IPS-NIHi7 (cell line): ENCODE results near the gene RHCE.
"Not testable (repeated sequence)": the region's sequence is repeated elsewhere in the genome, so short reads cannot be mapped to it uniquely, and the experiment has no call there.

ENCODE experiments used
- DNase-seq: peaks from one replicate; pipeline ENCODE4 v3.0.0; 2012; ENCODE audit warnings: mixed read lengths; ENCODE audit errors: extremely low spot score

RHCE gene

DNA sequence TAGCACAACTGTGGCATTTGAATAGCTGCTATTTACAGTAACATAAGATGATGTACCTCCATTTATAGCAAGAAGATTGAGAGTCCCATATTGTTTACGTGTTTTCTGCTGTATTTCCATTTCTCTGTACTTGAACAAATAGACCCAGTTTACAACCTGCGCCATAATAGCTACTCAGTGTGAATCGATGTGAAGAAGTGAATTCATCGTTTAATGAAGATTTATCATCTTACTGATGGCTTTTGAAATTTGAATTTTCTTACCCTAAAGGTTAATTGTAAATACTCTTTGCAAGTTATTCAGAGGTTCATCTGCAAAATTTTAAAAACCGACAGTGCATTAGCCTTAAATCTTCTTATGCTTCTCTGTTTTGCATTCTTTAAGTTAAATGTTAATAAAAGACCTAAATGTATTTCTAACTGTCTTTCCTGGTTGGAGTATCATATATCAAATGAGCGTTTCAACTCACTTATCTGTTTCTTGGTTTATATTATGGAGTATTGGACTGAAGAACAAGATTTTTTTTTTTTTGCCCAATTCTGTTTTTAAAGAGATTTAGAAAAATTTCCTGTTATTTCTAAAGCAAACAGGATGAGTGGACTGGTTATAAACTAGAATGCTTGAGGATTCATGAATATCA is 12.2 kb upstream of the RHCE start:
- DNase-seq = no peak

DNA sequence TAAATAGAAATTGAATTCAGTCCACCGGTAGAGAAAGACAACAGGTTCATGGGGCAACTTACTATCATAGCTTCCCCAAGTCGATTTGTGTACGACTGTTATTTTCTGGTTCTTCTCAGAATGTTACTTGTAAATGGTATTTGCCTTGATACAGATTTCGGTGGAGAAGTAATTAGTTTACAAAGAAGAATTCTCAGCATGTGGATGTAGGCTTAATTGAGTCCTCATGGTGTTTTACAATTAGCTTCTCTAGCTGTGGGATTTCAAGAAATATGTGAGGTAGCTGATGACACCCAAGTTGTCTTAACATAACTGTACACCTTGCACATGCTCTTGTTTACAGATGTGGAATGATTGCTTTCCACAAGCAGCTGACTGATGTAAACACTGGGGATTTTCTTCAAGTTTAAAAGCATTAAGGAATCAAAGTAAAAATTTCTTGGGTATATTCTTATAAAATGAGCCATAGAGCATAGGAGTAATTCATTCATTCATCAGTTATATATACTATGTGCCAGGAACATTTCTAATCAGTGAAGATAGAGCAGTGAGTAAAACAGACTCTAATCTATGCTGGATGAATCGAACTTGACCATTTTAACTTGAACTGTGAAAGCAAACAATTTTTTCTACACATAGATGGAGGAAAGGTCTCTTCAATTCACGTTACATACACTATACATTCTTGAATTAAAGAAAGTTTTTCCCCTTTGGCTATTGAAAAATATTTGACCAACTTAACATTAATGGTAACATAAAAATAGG is 11.5 kb upstream of the RHCE start:
- no peak for DNase-seq

DNA sequence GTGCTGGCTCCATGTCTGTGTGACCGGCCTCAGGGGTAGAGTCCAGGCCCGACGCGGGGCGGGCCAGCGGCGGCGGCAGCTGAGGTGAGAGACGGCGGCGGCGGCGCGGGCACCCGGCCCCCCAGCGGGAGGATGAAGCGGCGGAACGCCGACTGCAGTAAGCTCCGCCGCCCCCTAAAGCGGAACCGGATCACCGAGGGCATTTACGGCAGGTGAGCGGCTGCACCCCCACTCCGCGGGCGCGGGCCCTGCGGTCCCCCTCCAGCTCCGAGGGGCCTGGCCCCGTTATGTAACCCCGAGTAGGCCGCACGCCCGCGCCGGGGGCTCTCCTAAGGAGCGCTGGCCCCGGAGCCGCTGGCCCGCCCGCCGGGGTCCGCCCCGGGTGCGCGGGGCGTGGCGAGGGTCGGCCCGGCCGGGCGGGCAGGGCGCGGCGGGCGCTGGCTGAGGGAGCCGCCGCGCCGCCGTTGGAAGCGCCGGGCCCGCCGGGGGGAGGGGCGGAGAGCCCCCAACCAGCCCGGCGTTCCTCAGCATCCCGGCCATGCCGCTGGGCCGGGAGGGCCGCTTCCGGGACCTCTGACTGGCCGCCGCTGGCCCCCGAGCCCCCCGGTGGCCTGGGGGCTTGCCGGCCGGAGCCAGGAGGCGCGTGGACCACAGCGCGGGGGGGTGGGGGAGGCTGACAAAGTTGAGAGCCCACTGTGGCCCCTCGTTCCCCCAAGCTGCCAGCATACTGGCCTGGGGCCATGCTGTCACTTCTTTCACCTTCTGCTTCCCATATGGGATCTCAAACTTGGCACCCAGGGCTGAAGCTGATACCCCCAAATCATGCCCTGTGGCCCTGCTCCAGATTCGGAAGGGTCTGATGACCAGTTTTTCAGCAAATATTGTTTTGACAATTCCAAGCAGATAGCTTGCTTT is 10.6 kb upstream of the RHCE start:
- DNase-seq = peak; percentile 66

DNA sequence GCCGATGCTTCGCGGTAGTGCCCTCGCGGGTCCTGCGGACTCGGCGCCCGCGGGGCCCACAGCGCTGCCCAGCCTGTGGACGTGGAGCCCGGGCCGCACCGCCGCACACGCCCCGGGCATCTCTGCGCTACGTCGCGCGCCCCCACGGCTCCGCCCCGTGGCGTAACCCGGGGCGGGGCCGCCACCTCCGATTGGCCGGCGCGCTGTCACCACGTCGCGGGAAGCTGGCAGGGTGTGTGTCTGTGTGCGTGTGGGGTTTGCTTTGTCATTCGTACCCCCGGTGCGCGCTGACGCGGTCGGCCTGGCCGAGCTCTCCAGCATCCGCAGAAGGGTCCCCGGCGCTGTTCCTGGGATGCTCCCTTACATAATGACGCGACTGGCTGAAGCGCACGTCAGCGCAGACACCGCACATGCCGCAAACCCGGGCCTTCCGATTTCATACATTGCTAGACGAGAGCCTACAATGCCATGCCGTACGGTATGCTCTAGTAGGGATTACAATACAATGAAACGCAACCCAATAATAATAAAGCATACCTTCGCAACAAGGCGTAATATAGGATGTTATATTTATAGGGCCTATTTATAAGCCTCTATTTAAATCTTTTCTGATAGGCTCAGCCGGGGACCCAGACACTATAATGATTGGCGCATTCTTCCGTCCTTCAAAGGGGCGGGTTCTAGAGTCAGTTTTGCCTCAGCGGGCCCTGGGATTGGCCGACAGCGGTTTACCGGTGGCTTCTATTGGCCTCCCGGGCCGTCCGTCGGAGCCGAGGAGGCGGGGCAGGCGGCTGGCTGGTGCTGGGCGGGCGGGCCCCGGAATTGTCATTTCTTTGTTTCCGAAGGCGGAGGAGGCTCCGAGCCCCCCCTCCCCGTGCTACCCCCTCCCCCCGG is 9.7 kb upstream of the RHCE start, which contains the start of gene MACO1:
MACO1 (plus strand) TSS at position 825 of the 894 bp plus-strand sequence. CDS start 202 bp downstream, outside the sequence.
- DNase-seq = peak; percentile 97

DNA sequence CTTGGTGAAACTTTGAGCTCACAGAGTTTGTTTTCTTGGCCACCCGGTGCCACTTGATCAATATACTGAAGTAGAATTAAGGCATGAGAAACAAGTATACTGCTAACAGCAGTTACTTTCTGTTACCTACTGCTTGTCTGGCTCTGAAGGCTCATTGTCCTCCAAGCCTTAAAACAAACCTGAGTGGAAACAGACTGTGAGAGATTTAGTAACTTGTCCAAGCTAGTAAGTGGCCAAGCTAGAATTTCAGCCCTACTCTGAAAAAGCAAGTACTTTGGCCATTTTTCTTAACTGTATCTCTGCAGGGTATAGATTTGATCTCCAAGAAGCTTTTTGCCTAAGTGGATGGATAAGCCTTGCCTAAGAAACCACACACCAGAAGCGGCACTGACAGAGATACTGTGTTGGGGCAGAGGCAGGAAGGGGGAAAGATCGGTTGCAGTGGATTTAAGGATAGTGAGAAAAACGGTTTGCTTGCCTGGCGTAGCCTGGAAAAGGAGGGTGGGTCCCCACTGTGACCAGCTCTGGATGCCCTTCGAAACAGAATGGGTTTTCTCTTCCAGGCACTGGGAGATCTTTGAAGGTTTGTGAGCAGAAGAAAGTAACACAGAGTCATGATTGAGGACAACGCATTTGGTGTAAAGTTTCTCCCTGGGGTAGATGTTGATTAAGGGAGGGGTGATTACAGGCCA is 8.0 kb upstream of the RHCE start:
- no peak for DNase-seq

DNA sequence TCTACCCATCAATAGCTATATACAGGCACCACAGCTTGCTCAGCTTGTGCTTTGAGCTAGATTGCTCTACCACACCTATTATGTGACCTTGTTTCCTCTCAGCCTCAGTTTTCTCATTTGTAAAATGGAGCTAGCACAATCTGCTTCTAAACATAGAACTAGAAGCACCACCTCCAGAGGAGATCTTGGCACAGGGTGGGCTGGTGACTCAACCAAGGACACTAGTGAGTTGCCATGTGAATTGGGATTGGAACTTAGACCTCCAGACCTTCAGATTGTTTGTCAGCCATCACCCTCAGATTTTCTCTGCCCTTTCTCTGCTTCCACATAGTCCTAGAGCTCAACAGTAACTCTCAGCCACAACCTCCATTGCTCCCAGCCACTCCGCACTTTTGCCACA is 7.1 kb upstream of the RHCE start:
- no peak for DNase-seq

DNA sequence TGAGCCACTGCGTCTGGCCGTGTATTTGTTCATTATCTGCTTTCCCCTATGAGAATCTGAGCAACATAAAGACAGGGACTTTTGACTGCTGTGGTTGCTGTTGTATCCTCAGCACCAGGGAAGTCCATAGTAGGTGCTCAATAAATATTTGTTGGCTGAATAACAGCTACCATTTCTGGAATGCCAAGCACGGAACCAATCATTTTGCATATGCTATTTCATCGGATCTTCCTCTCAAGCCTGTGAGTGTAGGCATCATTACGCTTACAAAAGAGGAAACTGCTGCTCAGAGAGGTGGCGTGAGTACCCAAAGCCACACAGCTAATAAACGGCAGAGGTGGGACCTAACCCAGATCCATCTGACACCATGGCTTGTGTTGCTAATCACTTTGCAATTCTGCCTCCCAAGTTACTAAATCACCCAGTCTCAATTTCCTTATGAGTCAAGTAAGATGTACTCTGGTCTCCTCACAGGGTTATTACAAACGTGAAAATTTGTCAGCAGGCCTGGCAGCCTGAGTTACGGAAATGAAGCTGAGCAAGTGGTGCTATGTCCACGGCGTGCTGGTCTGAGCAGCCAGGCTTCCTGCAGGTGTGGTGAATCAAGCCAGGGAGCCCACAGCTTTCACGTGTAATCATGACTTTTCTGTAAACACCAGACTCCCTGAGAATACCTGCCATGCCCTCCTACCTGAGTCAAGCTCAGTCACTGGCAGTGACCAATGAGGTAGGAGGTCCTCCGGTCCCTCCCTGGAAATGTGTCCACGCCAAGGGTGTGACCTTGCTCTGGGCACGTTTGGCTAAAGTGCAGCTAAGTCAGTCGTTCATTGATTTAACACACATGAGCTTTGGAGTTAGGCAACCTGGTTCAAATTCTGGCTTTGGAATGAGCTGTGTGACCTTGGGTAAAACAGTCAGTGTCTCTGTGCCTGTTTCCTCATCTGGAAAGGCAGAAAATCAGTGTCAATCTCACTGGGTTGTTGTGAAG is 4.8 kb upstream of the RHCE start:
- no peak for DNase-seq

DNA sequence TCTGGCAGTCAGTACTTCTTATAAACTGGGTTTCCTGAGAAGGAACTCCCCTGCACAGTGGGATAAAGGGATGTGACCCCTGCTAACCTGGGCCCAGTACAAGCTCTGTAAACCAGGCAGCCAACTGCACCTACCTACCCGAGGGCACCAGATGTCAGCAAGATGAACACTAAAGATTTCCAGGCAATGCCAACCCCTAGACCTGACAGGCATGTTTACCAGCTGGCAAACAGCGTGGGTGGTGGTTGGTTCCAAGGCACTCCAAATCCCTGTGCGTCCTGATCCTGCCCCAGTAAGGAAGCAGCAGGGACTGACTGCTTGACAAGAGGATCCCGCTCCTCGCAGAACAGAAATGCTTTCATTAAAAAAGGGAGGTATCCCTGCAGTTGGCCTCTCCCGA is 2.6 kb upstream of the RHCE start:
- DNase-seq = not testable (repeated sequence)

DNA sequence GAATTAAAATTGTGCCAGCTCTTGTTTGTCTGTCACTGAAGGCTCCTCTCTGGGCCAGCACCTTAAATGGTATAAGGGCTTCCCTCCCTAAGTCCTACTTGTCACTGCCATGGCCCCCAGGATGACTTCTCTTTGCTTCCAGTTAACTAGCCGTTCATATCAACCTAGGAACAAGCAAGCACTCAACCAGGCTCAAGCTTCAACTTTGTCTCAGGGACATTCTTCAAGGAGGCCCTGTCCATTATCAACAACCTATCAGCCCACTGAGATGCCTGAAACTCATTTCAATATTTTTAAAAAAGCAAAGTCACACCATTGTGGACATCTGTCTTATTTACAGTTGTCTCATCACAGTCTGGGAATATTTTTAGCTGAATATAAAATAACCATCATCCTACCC is 1.3 kb downstream of the RHCE start:
- DNase-seq = not testable (repeated sequence)

DNA sequence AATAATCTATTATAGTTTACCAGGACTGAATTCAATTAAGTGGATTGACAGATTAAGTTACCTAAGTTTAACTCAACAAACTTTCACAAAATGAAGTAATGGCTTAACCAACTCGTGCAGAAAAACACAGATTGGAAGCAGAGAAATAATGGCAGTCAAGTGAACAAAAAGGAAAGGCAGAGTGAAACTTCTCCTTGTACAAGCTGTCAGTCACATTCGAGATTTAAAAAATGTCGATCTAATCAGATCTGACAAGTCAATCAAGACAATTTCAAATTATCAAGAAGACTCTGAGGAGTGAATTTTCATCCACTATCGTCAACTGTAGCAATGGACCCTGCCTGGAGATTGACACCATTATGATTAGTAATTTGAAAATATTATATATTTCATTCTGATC is 3.3 kb downstream of the RHCE start:
- DNase-seq = not testable (repeated sequence)

DNA sequence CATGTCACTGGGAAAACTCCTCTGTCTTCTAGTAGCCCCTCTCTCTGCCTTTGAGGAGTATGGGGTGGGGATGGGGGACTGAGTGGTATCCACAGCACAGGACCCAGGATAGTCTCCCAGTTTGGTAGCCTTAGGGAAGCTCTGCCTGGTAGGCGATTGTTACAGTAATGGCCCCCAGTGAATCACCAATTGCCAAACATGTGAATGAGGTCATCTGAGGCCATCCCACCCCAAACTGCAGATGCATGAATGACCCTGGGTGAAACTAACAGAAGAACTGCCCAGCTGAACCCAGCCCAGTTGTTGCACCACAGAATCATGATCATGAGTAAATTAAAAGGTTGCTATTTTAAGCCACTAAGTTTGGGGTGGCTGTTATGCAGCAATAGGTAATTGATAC is 6.0 kb downstream of the RHCE start:
- DNase-seq = not testable (repeated sequence)

DNA sequence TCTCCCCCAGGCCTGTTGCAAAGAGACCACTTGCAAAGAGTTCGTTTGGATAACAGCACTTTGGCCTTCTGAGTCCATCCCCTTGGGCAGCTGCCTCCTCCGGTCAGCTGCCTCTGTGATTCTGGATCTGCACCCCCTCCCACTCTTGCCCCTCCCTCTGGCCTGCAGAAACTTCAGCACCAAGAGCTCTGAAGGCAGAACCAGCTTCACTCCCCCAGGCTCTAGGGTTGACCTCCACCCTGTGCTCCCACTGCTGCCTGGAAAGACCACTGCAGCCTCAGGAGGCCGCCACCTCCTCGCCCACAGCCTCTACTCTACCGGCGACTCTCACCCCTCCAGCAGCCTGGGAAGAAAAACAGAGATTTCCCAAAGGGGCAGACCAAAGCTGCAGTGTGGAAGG is 6.5 kb downstream of the RHCE start:
- not testable (repeated sequence) for DNase-seq

DNA sequence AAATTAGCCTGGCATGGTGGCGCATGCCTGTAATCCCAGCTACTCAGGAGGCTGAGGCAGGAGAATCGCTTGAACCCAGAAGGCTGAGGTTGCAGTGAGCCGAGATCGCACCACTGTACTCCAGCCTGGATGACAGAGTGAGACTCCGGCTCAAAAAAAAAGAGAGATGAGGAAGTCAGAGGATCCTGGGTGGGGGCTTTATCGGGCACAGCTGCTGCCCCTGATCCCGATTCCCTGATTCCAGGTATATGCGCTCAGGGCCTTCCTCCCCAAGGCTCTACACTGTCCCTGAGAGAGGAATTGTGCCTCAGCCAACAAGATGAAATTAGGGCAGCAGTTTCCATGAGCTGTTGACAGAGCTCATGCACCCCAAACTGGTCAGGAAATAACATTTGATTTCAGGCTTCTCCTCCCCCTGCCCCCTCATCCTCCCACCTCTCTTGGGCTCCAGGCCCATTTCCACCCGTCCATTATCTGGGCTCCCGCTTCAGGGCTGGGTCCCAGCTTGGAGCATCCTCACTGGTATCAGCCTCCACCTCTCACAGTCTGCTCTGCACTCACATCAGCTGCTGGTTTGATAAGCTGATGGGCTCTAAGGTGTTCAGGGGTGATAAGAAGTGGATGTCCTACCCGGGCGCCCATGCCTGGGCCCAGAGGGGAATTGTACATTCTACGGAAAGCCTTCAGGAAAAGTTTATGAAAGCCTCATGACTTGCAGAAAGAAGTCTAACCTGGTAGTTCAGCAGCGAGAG is 7.6 kb downstream of the RHCE start:
- not testable (repeated sequence) for DNase-seq

DNA sequence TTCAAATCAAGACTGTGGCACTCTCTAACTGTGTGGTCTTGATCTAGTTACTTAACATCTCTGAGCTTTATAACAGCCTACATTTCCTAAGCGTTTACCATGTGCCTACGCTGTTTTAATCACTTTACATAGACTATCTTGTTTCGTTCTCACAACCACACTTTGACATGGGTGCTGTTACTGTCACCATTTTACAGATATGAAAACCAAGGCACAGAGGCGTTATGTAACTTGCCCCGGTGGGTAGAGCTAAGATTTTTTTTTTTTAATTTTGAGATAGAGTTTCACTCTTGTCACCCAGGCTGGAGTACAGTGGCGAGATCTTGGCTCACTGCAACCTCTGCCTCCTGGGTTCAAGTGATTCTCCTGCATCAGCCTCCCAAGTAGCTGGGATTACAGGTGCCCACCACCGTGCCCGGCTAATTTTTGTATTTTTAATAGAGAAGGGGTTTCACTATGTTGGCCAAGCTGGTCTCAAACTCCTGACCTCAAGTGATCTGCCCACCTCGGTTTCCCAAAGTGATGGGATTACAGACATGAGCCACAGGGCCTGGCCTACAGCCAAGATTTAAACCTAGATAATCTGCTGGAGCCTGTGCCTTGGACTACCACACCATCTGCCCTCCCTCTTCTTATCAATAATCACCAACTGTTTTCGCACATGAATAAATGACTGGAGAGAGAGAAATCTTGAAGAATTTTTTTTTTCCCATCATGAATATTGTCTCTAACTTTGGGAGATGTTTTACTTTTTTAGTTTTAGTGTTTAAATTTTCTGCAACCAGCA is 10.8 kb downstream of the RHCE start:
- not testable (repeated sequence) for DNase-seq

DNA sequence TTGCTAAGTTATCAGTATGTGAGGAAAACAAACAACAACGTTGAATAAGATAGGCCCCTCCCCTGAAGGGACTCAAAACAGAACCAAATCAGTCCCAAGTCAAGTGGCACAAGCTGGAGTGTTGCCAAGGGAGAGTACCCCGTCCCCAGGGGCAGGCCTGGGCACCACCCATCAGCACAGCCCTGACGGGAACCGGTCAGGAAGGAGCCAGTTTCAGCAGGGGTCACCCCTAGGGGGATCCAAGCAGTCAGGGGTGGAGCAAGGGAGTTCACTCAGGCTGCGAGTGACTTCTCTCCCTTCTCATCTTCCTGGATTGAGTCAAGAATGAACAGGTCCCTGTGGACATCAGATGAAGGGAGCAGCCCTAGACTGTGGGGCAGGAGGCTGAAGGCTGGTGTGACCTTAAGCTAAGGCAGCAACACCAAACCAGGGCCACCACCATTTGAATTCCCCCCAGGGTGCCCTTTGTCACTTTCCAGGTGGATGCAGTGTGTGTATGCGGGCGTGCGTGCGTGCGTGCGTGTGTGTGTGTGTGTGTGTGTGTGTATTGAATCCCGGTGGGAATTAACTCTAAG is 14.8 kb downstream of the RHCE start:
- not testable (repeated sequence) for DNase-seq

DNA sequence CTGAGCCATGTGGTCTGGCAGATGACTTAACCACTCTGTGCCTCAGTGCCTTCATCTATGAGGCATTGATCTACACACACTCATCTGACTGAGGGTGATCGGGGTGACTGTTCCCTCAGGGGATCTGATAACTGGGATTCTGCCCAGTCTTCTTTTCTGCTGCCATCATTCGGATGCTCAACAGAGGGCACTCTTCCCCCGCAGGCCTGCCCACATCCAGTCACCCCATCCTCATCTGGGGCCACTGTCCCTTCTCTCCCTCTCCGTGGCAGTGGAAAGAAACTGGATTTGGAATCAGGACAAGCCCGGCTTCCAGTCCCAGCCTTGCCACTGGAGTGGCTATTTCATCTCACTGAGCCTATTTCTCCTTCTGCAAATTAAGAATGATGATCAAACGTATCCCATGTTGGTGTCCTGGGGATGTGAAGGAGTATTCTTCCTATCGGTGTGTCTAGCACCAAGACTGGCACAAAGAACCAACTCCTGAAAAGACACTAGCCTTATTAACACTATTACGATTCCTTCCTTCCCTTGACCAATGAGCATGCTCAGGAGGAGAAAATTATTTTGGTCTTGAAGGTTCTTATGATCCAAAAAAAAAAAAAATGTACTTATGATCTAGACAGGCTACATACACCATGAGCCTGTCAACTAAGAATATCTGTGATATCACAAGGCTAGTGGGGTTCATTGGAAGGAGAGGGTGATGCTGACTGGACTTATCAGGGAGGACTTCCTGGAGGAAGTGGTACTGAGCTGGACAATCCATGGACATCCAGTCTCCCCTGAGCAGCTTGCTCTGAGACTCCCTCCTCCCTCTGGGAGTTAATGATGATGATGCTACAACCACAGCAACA is 17.4 kb downstream of the RHCE start:
- DNase-seq = not testable (repeated sequence)
